IPS DF 19.7 (cell line): ENCODE results near the gene ZBTB20.

Experiments
- DNase-seq: peaks from one replicate; pipeline ENCODE4 v3.0.0-alpha.2; 2013; ENCODE audit warnings: low read depth, low spot score

The ZBTB20 gene

GRCh38 chr3:114872588-114872987, 274.5 kb downstream of the ZBTB20 start:
- DNase-seq, result no peak

- DNase-seq, result no peak
Observed at GRCh38 chr3:114872050-114872449, 275.0 kb downstream of the ZBTB20 start.

GRCh38 chr3:114867835-114868503, 279.1 kb downstream of the ZBTB20 start:
- no peak for DNase-seq

- DNase-seq, result no peak
Observed at GRCh38 chr3:114867359-114867758, 279.7 kb downstream of the ZBTB20 start.

- DNase-seq, result no peak
Observed at GRCh38 chr3:114866430-114866829, 280.7 kb downstream of the ZBTB20 start.

- no peak for DNase-seq
Observed at GRCh38 chr3:114864970-114865369, 282.1 kb downstream of the ZBTB20 start.

GRCh38 chr3:114863848-114864247, 283.2 kb downstream of the ZBTB20 start:
- no peak for DNase-seq

GRCh38 chr3:114861666-114862065, 285.4 kb downstream of the ZBTB20 start:
- DNase-seq, result no peak

- no peak for DNase-seq
Observed at GRCh38 chr3:114860531-114860930, 286.6 kb downstream of the ZBTB20 start.

GRCh38 chr3:114858329-114858728, 288.8 kb downstream of the ZBTB20 start:
- DNase-seq, result no peak

- no peak for DNase-seq
Observed at GRCh38 chr3:114857299-114857701, 289.8 kb downstream of the ZBTB20 start.

- DNase-seq, result no peak
Observed at GRCh38 chr3:114856835-114857234, 290.3 kb downstream of the ZBTB20 start.

GRCh38 chr3:114855839-114856238, 291.2 kb downstream of the ZBTB20 start:
- DNase-seq, result no peak

GRCh38 chr3:114852966-114853365, 294.1 kb downstream of the ZBTB20 start:
- DNase-seq, result no peak

GRCh38 chr3:114850898-114851297, 296.2 kb downstream of the ZBTB20 start:
- DNase-seq, result no peak

- no peak for DNase-seq
Observed at GRCh38 chr3:114848643-114849350, 298.3 kb downstream of the ZBTB20 start.

- DNase-seq, result no peak
Observed at GRCh38 chr3:114848082-114848481, 299.0 kb downstream of the ZBTB20 start.

- DNase-seq, result no peak
Observed at GRCh38 chr3:114847564-114847963, 299.5 kb downstream of the ZBTB20 start.

GRCh38 chr3:114846779-114847178, 300.3 kb downstream of the ZBTB20 start:
- DNase-seq, result no peak

GRCh38 chr3:114846252-114846651, 300.8 kb downstream of the ZBTB20 start:
- no peak for DNase-seq

GRCh38 chr3:114841515-114841914, 305.6 kb downstream of the ZBTB20 start:
- no peak for DNase-seq

GRCh38 chr3:114839476-114839875, 307.6 kb downstream of the ZBTB20 start:
- DNase-seq, result no peak

- DNase-seq, result no peak
Observed at GRCh38 chr3:114838025-114838424, 309.1 kb downstream of the ZBTB20 start.
